ENCODE results near the gene S1PR1.

Gene S1PR1

DNA sequence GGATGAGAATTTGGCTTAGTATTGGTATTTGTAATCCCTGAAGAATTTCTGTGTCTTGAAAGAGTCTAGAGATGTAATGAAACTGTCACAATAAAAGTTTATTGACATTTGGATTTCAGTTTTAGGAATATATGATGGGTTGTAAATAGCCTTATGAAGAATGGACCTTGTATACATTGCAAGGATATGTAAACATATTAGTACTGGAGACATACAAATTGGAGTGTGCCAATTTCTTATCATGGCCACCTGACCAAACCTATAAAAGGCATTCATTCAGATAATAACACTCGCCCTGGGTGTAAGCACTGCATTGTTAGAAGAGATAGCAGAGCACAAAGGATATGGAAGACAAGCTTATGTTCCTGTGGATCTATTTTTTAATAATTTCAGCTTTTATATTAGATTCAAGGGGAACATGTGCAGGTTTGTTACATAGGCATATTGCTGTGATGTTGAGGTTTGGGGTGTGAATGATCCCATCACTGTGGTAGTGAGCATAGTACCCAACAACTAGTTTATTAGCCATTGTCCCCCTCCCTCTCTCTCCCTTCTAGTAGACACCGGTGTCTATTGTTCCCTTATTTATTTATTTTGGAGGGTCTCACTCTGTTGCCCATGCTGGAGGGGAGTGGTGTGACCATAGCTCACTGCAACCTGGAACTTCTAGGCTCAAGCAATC, 8.6 kb downstream of the S1PR1 start:
- peak; percentile 29 for DNase-seq (ENCODE audit: low spot score)

DNA sequence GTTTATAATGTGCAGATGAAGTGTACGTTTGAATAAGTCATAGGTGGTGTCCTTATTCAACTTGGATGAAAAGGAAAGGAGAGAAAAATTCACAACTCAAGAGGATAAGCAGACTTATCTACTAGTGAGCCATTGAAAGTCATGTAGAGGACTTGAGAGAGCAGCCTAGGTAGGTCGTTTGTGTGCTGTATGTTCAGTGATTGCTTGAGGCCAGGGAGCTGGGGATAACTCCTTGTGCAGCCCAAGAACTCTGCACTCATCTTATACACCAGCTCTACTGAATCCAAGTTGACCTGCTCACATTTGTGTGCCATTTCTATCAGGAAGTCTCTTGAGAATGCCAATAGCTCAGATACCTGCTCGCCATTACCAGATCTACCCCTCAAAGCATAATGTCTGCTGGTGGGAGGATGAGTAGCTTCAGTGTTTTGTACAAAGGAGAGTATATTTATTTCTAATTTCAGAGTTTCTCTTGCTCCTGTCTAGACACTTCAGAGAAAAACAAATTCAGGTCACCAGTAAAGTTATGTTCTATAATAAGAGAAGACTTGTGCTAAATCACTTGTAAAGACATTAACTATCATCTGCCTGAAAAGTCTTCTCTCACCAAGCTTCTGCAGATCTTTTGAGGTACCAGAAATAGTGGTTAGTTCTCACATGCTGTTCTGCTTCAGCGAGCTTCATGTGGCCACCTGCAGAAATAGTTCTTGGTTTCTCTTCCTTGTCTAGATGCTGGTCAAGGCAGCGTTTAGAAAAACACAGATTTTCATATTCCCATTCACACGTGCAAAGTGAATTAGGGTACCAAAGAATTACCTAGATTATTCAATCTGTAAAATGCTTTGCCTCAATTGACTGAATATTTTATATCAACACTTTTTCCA, 10.8 kb downstream of the S1PR1 start:
- DNase-seq (ENCODE audit: low spot score) = no peak

DNA sequence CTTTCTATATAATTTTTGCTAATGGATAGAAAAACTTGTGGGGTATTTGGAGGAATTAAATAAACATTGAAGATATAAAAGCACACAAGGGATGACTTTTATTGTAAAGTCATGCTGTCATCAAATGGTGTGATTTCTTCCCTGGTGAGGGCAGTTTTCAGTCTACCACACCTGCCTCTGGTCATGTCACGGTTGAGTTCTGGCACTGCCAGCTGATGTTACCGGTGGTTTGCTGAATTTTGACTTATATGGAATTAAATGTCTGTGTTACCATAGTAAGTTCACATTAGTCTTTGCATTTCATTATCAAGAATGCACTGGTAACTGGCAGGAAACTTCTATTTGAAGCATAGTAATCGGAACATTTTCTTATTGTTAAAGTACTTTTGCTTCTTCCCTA, 13.4 kb downstream of the S1PR1 start:
- no peak for DNase-seq (ENCODE audit: low spot score)

DNA sequence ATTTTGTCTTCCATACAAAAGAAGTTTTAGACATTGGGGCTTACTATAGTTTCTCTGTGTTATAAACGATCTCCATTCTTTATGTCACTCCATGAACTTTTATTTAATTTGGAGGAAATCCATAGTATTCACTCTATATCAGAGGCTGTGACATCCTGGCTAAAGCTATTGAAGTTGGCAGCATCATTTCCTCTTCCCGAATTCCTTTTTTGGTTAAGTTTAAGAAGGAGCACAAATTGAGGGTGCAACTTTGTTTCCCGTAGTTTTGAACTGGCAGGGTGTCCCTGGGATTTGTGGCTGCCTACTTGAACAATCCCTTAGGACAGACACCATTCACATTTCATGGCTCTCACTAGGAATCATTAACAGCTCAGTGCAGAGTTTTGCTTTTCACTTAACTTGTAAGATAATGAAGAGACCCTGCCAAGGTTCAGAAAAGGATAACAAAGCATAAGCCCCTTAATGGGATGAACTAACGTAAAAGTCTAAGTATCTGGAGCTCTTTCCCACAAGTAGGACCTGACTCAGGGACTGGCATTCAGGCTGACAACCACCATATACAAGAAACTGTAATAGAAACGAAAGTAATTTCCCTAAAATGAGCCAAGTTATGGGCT, 13.9 kb downstream of the S1PR1 start:
- DNase-seq (ENCODE audit: low spot score) = no peak

DNA sequence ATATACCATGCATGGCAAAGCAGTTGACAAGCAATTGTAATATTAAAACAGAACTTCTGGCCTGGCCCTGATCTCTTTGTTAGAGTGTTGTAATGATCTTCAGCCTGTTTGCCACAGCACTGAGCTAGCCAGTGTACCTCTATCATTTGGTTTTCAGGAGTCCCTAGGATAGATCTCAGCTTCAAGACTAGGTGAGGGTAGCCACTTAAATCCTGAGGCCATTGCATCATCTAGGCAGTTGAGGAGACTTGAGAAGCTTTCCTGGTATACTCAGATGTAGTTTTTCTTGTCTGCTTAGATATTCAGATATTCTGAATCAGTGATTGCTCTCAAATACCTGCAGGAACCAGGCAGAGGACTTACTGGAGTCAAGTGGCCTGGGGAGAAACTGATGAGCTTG, 14.7 kb downstream of the S1PR1 start:
- DNase-seq (ENCODE audit: low spot score) = no peak

- DNase-seq (ENCODE audit: low spot score) = no peak
Measured at GRCh38 chr1:101253976-101254674, 17.3 kb downstream of the S1PR1 start.

GRCh38 chr1:101257500-101258325, 20.9 kb downstream of the S1PR1 start:
- peak; percentile 81 for DNase-seq (ENCODE audit: low spot score)

- peak; percentile 80 for DNase-seq (ENCODE audit: low spot score)
Measured at GRCh38 chr1:101259744-101260148, 22.9 kb downstream of the S1PR1 start.

DNA sequence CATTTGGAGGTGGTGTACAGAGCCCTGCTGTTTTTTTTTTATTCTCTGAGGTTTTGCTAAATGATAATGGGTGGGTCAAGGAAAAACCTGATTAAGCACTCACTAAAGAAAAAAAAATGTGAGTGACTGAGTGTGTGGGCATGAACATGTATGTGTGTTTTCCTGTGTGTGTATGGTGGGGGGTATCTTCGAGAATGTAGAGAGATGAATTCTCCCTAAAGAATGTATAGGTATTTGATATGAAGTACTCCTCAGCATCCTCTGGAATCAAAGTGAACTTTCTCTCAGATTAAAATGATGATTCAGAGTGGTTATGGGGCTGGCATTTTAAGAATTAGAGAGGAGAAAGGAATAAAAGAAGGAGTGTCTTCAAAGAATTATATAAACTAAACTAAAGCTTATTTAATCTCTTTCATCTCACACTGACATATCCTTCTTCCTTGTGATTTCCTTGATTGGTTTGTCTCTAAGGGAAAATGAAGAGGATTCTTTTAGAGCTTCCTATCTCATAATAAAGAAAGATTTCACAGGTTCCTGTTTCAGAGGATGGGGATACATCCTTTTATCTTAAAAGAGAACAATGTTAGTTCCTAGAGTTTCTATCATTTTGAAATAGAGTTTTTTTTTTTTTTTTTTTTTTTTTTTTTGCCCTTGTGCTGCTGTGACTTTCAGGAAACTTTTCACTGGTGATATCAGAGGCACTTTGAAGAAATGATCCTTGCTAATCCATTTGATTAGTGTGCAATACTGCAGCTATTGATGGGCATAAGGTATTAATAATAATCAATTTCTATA, 23.9 kb downstream of the S1PR1 start:
- DNase-seq (ENCODE audit: low spot score) = peak; percentile 16

DNA sequence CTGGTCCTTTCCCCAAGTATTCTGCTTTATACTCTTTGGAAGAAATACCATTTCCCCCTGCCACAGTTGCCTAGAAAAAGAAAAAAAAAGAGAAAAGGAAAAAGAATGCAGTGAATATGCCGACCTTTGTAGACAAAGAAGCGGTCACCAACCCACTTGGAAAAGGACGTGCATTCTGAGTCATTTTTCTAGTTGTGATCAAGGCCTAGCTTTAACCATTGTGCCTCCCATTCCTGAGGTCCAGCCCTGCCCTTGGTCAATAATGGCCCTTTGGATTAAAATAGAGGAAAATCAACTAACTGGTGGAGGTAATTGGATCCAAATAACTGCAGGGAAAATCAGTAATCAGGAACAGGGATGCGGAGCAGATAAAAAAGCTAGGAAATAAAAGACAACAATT, 24.8 kb downstream of the S1PR1 start:
- DNase-seq (ENCODE audit: low spot score) = no peak

DNA sequence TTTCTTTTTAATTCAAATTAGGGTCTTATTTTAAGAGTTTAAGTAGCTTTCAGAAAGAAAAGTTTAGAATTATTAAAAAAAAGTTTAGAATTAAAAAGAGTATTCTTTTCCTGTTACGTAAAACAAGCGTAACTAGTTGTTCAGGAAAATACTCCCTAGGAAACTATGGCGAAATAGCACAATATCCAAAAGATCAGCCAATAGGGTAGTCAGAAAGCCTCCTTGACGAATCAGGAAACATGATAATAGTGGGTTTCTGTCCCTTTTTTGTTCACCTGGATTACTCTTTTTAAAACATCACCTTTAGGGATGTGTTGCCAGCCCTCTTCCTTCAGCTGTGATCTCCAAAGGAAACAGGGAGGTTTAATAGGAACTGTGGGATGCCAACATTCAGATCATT, 25.2 kb downstream of the S1PR1 start:
- DNase-seq (ENCODE audit: low spot score) = no peak

DNA sequence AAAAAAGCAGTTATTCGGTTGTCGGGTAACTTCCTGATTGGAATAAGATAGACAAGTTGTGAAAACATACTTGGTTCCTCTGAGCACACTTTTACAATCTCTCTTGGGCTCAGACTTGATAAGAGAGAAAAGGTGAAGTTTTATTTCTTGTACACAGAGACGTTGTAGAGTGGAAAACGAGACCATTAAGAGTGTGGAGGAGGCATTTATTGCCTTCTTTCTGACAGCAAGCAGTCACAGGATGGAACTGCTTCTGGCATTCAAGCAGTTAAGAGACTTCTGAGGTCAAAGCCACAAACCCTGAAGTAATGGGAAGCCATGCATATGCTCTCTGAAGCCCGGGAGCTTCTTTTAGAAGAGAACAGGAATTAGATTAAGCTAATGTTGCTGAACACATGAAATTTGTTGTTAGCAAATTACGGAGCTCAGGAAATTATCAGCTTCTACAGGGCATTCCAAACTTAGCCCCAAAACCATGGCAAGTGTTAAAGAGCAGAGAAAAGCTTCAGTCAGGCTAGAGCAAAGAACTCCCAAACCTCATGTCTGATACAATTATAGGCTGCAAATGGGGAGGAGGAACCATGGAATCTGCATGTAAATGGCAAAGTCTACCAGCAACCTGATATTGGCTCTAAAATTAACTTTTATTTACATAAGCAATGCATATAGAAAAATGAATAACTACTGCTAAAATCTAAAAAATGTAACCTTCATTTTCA, 26.0 kb downstream of the S1PR1 start:
- no peak for DNase-seq (ENCODE audit: low spot score)

DNA sequence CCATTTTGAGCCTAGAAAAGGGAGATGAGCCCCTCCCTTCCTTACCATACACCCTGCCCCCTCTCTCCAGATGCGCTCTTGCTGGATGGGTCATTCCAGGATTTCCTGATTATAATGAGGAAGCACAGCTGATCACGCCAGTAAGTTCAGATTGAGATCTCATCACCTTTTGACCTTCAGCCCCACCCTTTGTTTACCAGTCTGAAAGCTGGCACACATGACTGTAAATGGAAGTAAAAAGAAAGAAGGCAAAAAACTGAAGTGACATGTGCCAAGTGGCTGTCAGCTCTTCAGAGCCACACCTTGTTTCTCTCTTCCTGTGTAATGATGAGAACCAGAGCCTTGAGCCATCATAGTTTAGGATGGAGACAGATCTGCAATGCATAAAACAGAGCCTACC, 27.9 kb downstream of the S1PR1 start:
- DNase-seq (ENCODE audit: low spot score) = peak; percentile 27

- DNase-seq (ENCODE audit: low spot score) = no peak
Measured at GRCh38 chr1:101265684-101266083, 28.9 kb downstream of the S1PR1 start.

- no peak for DNase-seq (ENCODE audit: low spot score)
Measured at GRCh38 chr1:101267082-101267481, 30.3 kb downstream of the S1PR1 start.

DNA sequence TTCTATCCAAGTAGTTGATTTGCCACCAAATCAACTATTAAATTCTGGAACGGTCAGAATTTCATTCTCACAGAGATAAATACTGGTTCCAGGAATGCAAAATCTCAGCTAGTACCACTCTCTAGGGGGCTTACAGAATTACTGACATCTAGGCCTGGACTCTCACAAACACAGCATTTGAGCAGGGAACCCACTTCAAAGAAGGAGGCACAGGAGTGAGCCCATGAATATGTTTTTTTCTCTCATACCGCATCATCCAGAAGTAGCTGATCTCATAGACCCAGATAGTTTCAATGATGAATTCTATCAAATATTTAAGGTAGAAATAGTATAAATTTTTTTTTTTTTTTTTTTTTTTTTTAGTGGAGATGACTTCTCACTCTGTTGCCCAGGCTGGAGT, 32.1 kb downstream of the S1PR1 start:
- DNase-seq (ENCODE audit: low spot score) = no peak

- no peak for DNase-seq (ENCODE audit: low spot score)
Measured at GRCh38 chr1:101275672-101276071, 38.9 kb downstream of the S1PR1 start.

GRCh38 chr1:101276818-101277217, 40.0 kb downstream of the S1PR1 start:
- DNase-seq (ENCODE audit: low spot score) = no peak

DNA sequence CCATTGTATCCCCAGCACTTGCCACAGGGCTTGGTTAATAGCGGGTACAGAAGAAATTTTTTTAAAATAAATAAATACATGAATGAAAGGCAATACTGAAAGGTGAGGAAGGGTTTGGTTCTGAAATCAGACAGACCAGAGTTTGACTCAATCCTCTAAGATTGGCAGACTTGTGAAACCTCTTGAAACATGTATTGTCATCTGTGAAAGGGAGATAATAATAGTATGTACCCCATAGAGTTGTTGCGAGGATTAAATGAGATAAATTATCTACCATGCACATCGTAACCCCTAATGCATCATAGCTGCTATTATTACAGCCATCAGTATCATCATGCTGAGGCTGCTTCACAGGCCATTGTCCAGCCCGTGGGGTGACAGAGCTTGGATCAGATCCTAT, 41.4 kb downstream of the S1PR1 start:
- no peak for DNase-seq (ENCODE audit: low spot score)

- no peak for DNase-seq (ENCODE audit: low spot score)
Measured at GRCh38 chr1:101278845-101279244, 42.0 kb downstream of the S1PR1 start.
